Left lobe of liver (tissue), 2 donors: ENCODE measurements around the gene NBPF4. TPM values are rescaled to one million over a fixed set of nuclear protein-coding genes. Genes with fewer than 3 reads are reported as not detected.
"Not testable (repeated sequence)": the region's sequence is repeated elsewhere in the genome, so short reads cannot be mapped to it uniquely, and the experiment has no call there.

Source experiments
- ATAC-seq: fragments of 200-7000 bp; cut with Tn5 transposase; one replicate; pipeline ENCODE4 v1.9.1; 2020; ENCODE audit warnings: mild to moderate bottlenecking, moderate library complexity
- DNase-seq: peaks from one replicate; pipeline ENCODE4 v3.0.0-alpha.2; 2020; ENCODE audit warnings: low spot score
- total RNA-seq: library from RNA; stranded (reverse); gene quantifications from one replicate; pipeline ENCODE4 v1.2.1, GENCODE V29; 2021
- donor health status: DM: no; HTN: no; CAD: no; lungs with moderate emphysema.
- donor health status: DM: no; HTN: yes; CAD: no.

Gene NBPF4
- total RNA-seq, 1 donor from 2014 or later, result not detected

DNA sequence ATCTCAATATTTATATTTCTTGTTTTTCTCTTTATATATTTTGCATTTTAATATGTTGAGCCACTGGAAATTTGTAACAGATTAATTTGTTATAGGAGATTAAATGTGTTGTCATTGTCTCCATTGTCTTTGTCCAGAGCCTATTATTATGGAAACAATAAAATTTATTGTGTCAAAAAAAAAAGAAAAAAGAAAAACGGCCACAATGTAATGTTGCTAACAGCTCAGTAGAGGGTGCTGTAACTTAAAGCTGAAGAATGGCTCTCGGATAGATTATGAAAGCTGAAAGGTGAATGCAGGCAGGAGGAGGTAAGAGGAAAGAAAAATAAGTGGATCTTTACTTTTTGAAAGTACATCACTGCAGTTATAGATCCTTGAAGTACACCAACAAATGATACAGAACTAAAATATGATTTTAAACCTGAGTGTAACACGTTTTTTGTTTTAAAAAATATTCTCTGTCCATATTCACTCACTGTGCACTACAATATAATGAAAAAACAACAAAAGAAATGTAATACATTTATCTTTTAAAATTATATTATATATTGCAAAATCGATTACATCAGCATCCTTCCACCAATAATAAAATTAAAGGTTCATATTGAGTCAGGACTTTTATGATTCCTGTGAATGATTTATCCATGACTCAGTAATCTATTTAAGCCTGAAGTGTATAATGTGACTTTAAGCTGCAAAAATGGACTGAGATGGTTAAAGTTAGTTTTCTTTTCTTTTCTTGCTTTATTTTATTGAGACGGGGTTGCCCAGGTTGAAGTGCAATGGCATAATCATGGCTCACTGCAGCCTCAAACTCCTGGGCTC, 29.0 kb downstream of the NBPF4 start:
- DNase-seq, result not testable (repeated sequence)
- ATAC-seq, result peak; percentile 88

DNA sequence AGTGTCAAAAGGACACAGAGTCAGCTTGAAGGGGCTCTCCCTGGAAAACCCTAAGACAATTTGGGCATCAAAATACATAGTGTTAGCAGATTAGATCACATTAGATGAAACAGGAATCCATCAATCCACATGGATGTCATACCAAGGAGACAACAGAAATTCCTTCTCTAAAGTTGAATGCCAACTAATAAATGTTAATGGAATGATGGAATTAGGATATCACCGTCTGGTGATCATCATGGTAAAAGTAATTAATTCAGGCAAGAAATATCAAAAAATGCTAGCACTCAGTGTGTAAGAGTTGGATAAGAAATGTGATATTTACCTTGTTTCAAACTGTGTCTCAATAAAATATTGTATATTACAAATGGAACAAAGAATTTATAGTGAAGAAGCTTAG, 32.9 kb downstream of the NBPF4 start:
- ATAC-seq, result no peak

GRCh38 chr1:108209456-108210108, 34.3 kb downstream of the NBPF4 start:
- ATAC-seq, result no peak
- no peak for DNase-seq

More for the DNA sequence above, 32.9 kb downstream of the NBPF4 start:
- no peak for DNase-seq

GRCh38 chr1:108208724-108209446, 35.0 kb downstream of the NBPF4 start:
- DNase-seq (no peak), ATAC-seq (no peak)

DNA sequence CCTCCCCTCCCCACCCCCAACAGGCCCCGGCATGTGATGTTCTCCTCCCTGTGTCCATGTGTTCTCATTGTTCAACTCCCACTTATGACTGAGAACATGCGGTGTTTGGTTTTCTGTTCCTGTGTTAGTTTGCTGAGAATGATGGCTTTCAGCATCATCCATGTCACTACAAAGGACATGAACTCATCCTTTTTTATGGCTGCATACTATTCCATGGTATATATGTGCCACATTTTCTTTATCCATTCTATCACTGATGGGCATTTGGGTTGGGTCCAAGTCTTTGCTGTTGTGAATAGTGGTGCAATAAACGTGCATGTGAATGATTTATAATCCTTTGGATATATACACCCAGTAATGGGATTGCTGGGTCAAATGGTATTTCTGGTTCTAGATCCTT, 40.3 kb downstream of the NBPF4 start:
- DNase-seq, ATAC-seq: not testable (repeated sequence)

GRCh38 chr1:108201687-108202086, 42.2 kb downstream of the NBPF4 start:
- no peak for DNase-seq
- ATAC-seq, result no peak

GRCh38 chr1:108200687-108201051, 43.2 kb downstream of the NBPF4 start:
- ATAC-seq (peak; percentile 33), DNase-seq (no peak)

DNA sequence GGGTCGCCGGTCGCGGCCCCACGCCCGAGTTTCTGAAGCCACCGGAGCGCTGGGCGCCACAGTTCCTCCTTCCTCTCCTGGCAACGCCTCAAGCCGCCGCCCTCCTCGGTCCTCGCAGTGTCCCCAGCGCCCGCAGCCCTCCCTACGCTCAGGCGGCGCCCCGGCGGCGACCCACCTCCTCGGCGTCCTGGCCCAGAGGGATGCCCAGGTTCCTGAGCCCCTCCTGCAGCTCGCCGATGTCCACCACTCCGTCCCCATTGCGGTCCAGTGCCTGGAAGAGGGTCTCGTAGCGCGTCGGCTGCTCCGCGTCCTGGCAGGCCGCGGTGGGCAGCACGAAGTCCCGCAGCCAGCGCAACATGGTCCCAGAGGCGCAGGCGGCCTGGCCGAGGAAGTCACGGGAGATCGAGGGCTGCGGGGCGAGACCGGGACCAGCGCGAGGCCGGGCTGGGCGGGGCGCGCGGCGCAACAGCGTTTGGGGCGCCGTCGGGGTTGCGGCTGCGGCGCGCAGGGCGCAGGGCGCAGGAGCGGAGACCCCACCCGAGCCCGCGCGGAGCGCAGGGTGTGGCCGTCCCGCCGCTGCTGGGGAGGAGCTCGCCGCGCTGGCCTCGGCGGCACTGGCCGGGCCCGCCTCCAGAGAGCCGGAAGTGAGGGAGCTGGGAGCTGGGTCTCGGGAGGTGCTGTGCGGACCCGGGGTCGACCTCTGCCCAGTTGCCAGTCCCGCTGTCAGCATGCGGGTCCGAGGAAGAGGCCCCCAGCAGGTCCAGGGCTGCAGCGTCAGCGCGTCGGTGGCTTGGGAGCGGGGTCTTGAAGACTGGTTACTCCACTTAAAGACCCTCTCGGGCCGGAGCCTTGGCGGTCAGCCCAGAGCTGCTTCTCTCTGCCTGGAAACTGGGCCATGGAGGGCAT, 43.8 kb downstream of the NBPF4 start, which contains the start of gene SLC25A24:
SLC25A24 (minus strand) TSS at position 563 of the 906 bp plus-strand sequence; CDS start at position 358, 205 bp downstream.
- DNase-seq (peak; percentile 66), ATAC-seq (peak; percentile 95)

DNA sequence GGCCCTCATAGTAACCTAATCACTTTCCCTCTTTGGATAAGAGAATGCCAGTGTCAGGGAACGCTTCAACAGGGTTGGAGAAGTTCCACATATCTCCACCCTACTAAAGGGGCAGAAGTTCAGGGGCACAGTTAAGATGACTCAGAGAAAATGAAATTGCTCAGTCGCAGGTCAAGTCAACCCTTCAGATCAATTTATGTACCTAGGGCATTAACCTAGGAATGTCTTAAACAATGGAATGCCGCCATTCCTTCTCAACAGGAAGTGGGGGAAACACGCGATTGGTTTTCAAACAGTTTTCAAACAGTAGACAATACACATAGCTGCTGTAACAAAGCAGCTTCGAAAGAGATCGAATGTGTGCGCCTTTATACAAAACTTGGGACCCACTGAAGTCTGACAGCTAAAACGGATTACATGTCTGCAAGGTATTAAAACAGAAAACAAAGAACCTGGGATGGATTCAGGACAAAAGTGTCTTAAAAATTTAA, 44.6 kb downstream of the NBPF4 start:
- no peak for DNase-seq

DNA sequence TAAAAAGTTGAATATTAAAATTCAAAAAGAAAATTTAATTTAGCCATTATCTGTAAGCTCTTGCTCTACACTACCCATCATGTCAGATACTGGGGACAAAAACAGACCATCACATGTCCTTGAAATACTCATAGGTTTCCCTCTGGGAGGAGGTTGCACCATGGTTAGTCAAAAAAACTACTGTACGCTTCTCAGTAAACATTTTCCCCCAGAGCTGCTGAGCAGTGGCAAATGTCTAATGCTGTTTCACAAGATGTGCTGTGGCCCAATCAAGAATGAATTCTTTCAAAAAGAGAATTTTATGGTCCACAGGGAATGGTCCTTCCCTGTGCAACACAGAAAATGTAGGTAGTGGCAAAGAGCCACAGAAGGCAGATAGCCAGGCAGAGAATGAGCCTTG, 49.8 kb downstream of the NBPF4 start:
- DNase-seq (no peak), ATAC-seq (no peak)

More for the DNA sequence above, 44.6 kb downstream of the NBPF4 start:
- no peak for ATAC-seq

GRCh38 chr1:108193333-108193732, 50.5 kb downstream of the NBPF4 start:
- ATAC-seq (no peak), DNase-seq (no peak)

DNA sequence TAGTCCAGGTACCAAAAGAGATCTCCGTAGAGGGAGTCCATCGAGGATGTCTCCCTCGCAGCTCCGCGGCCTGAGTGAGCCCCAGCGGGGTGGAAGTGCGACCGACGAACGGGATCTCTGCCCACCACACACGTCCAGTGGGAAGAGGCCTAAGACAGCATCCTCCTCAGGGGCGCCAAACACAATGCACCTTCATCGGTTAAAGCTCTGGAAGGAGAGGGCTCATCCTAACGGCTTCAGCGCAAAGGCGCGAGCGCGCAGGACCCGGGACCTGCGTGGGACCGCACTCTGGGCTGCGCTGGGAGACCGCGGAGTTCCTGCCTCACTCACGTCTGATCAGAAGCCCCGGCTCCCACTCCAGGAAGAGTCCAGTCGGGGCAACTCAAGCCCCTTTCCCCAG, 51.3 kb downstream of the NBPF4 start:
- no peak for DNase-seq
- no peak for ATAC-seq

GRCh38 chr1:108190686-108191416, 53.0 kb downstream of the NBPF4 start:
- DNase-seq, result no peak
- no peak for ATAC-seq

DNA sequence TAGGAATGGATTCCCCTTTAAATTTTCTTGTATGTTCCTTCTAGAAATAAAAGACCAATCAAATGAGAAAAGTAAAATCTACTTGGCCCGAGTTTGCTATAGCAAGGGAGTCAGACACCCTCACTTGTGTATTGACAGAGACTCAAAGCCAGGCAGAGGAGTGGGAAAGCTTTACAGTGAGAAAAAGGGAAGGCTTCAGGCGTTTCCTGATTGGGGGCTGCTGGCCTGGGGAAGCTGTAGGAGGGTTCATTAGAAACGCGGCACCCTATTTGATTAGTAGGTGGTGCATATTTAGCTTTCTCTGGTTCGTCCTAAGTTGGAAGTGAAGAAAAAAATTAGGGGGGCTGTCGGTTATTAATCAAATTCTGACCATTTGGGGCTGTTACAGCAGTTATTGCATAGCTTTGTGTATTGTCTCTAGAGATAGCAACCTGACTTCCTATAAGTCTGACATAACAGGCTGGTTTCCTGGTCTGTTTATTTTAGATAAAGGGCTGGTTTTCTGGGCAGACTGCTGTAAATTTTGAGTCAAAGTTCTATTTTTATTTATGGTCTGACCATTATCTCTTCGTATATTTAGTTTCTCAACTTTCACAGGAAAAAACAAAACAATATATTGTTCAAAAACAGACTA, 53.8 kb downstream of the NBPF4 start:
- DNase-seq (no peak), ATAC-seq (no peak)

DNA sequence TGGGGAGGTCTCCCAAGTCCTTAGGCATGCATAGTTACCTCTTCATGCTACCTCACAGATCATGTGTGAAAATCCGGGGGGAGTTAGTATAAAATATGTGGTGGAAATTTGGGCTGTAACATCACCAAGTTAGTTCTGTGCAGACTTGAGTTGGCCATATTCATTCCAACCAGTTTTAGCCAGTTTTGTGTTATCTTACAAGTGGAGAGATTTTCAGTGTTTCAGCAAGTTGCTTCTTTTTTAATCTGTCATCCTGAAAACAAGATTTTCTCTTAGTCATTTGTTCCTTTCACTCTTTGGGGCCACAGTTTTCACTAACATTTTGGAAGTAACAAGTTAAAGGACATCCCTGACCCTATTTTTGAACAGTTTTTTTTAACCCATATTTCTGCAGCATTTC, 55.1 kb downstream of the NBPF4 start:
- ATAC-seq (no peak), DNase-seq (no peak)

DNA sequence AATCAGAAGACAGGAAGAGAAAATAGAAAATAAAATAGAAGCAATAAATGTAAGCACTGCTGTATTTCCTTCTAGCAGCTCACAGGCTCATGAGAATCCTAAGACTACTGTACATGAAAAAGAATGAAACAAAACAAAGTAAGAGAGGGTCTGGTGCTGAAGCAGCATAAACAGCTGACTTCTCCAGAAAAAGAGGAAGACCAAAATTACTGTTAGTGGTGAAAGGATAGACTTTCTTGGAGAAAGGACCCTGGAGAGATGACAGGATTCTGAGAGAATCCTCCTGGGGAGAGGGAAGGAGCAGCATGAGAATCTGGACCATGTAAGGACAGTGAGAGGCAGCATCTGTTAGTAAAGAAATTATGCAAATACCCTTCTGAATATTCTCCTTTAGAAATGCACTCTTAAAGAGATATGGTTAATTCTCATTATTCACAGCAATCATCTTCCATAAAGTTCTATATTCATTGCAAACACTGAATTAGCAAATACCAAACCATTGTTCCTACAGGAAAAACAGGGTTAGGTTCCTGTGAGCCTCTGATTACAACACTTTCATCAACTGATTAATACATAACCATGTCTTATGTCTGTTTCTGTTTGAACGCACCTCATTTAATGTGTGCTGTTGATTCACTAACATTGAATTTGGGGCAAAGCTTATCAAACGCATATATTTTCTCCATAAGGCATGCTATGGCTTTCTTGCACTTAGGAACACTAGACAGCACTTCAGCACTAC, 60.7 kb downstream of the NBPF4 start:
- no peak for DNase-seq
- no peak for ATAC-seq

- DNase-seq (no peak), ATAC-seq (no peak)
Measured at GRCh38 chr1:108179018-108179417, 64.9 kb downstream of the NBPF4 start.
